Measurements from ENCODE around the gene TBCD. TPM values are rescaled to one million over a fixed set of nuclear protein-coding genes. Genes with fewer than 3 reads are reported as not detected.
A peak's percentile ranks its signal among the peaks of the same experiment; 100 is the strongest.

TBCD gene
- total and polyA plus RNA-seq, 2 donors: 140 to 292 TPM

DNA sequence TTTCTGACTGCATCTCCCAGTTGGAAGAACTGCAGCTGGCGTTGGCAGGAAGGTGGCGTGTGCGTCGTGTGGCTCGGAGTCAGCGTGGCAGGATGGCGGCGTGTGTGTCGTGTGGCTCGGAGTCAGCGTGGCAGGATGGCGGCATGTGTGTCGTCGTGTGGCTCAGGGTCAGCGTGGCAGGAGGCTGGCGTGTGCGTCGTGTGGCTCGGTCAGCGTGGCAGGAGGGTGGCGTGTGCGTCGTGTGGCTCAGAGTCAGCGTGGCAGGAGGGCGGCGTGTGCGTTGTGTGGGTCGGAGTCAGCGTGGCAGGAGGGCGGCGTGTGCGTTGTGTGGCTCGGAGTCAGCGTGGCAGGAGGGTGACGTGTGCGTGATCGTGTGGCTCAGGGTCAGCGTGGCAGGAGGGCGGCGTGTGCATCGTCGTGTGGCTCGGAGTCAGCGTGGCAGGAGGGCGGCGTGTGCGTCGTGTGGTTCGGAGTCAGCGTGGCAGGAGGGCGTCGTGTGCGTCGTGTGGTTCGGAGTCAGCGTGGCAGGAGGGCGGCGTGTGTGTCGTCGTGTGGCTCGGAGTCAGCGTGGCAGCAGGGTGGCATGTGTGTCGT, 49.6 kb downstream of the TBCD start:
- Histone ChIP-seq H3K4me1 (ENCODE audit: control insufficient read depth in 2 of 2, insufficient read depth in 2 of 2, low read length in 2 of 2) (peaks cover 0 to 22% of the 10 kb centered on the region in 2 donors), H3K27ac (ENCODE audit: low read depth in 1 of 2, low read length in 1 of 2) (no peak overlapping the region), H3K9me3 (ENCODE audit: control insufficient read depth in 2 of 2, insufficient read depth in 1 of 2, low read length in 1 of 2) (peaks cover 0 to 16% of the 10 kb centered on the region in 2 donors), H3K27me3 (ENCODE audit: control insufficient read depth in 2 of 2, insufficient read depth in 1 of 2, low read length in 1 of 2) (no peaks in the 10 kb centered on the region), H3K36me3 (ENCODE audit: control insufficient read depth in 2 of 2, insufficient read depth in 2 of 2, low read length in 1 of 2) (peaks cover 33 to 40% of the 10 kb centered on the region in 2 donors), H3K4me3 (ENCODE audit: low read length in 2 of 2) (no peak overlapping the region)
- WGBS: 97% methylated on average over 63 of the region's 63 CpGs
- no peak for DNase-seq (ENCODE audit: low read depth in 6 of 9, low spot score in 9 of 9)

DNA sequence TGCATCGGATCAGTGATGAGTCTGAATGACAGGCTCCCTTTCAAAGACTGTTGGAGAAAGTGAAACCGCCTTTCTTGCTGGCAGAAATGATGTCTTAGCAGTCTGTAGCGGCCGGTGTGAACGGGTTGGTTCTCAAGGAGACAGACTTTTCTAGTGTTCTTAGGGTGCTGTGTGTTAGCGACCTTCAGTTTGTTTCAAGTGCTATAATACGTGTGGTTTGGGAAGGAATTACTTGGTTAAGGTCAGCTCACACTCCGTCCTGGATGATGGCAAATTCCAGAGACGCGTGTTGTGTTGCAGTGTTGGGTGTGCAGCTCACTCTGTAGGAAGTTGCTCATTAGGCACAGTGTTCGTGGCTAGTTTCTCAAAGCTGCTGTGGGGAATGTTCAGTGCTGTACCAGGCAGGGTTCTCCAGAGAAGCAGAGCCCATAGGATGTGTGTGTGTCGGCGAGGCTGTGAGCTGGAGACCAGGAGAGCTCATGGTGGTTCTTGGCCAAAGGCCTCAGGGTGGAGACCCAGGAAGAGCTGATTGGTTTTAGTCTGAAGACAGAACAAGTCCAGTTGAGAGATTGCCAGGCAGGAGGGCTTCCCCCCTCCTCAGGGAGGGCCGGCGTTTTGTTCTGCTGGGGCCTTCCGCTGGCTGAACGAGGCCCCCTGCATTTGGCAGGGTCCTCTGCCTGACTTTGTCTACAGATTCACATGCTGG, 50.4 kb downstream of the TBCD start:
- Histone ChIP-seq H3K27ac (ENCODE audit: low read depth in 1 of 2, low read length in 1 of 2) (peak overlapping the region in 1 of 2 donors; percentile 19), H3K36me3 (ENCODE audit: control insufficient read depth in 2 of 2, insufficient read depth in 2 of 2, low read length in 1 of 2) (peaks cover 40 to 44% of the 10 kb centered on the region in 2 donors), H3K27me3 (ENCODE audit: control insufficient read depth in 2 of 2, insufficient read depth in 1 of 2, low read length in 1 of 2) (no peaks in the 10 kb centered on the region), H3K4me1 (ENCODE audit: control insufficient read depth in 2 of 2, insufficient read depth in 2 of 2, low read length in 2 of 2) (peaks cover 0 to 22% of the 10 kb centered on the region in 2 donors), H3K4me3 (ENCODE audit: low read length in 2 of 2) (no peak overlapping the region), H3K9me3 (ENCODE audit: control insufficient read depth in 2 of 2, insufficient read depth in 1 of 2, low read length in 1 of 2) (peaks cover 0 to 16% of the 10 kb centered on the region in 2 donors)
- DNase-seq (ENCODE audit: low read depth in 6 of 9, low spot score in 9 of 9): no peak
- WGBS: 96% methylated on average over 17 of the region's 17 CpGs

DNA sequence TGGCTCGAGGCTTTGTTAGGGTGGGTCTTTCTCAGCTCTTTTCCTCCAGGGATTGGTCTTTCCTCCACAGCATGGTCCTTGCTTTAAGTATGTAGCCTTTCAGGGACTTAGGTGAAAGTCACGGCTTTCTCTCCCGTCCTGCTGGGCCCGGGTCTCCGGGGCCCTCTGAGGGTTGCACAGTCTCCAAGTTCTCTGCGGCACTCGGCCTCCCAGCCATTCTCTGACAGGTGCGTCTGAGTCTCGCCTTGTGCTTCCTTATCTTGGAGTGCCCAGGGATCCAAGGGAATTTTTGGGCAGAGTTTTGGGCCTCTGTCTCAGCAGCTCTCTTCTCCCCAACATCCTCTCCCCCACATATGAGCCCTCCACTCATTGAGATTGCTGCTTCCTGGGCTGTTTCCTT, 51.3 kb downstream of the TBCD start:
- H3K4me3 ChIP-seq (ENCODE audit: low read length in 2 of 2): no peak overlapping the region
- WGBS: 95% methylated on average over 9 of the region's 9 CpGs
- H3K36me3 ChIP-seq (ENCODE audit: control insufficient read depth in 2 of 2, insufficient read depth in 2 of 2, low read length in 1 of 2): peaks cover 47 to 53% of the 10 kb centered on the region in 2 donors
- no peak for DNase-seq (ENCODE audit: low read depth in 6 of 9, low spot score in 9 of 9)
- no peaks in the 10 kb centered on the region for H3K27me3 ChIP-seq (ENCODE audit: control insufficient read depth in 2 of 2, insufficient read depth in 1 of 2, low read length in 1 of 2)
- peaks cover 0 to 16% of the 10 kb centered on the region in 2 donors for H3K9me3 ChIP-seq (ENCODE audit: control insufficient read depth in 2 of 2, insufficient read depth in 1 of 2, low read length in 1 of 2)
- peaks cover 0 to 22% of the 10 kb centered on the region in 2 donors for H3K4me1 ChIP-seq (ENCODE audit: control insufficient read depth in 2 of 2, insufficient read depth in 2 of 2, low read length in 2 of 2)
- no peak overlapping the region for H3K27ac ChIP-seq (ENCODE audit: low read depth in 1 of 2, low read length in 1 of 2)

DNA sequence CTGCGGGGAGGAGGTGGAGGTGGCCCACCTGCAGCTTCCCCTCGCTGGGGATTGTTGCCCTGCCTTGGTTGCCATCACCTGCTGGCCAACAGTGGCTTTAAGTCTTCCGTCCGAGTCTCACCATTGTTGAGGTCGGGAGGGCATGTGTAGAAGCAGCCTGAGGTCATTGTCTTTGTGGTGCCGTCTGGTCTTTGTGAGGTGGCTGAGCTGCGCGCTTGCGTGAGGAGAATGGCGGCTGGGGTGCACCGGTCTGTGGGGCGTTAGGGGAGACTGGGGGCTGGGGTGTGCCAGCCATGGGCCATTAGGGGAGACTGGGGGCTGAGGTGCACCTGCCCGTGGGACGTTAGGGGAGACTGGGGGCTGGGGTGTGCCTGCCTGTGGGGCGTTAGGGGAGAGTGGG, 51.7 kb downstream of the TBCD start:
- WGBS: 88% methylated on average over 15 of the region's 15 CpGs
- no peak overlapping the region for H3K27ac ChIP-seq (ENCODE audit: low read depth in 1 of 2, low read length in 1 of 2)
- peaks cover 0 to 22% of the 10 kb centered on the region in 2 donors for H3K4me1 ChIP-seq (ENCODE audit: control insufficient read depth in 2 of 2, insufficient read depth in 2 of 2, low read length in 2 of 2)
- H3K9me3 ChIP-seq (ENCODE audit: control insufficient read depth in 2 of 2, insufficient read depth in 1 of 2, low read length in 1 of 2): peaks cover 0 to 18% of the 10 kb centered on the region in 2 donors
- no peak overlapping the region for H3K4me3 ChIP-seq (ENCODE audit: low read length in 2 of 2)
- peaks cover 44 to 49% of the 10 kb centered on the region in 2 donors for H3K36me3 ChIP-seq (ENCODE audit: control insufficient read depth in 2 of 2, insufficient read depth in 2 of 2, low read length in 1 of 2)
- DNase-seq (ENCODE audit: low read depth in 6 of 9, low spot score in 9 of 9): no peak
- H3K27me3 ChIP-seq (ENCODE audit: control insufficient read depth in 2 of 2, insufficient read depth in 1 of 2, low read length in 1 of 2): no peaks in the 10 kb centered on the region

DNA sequence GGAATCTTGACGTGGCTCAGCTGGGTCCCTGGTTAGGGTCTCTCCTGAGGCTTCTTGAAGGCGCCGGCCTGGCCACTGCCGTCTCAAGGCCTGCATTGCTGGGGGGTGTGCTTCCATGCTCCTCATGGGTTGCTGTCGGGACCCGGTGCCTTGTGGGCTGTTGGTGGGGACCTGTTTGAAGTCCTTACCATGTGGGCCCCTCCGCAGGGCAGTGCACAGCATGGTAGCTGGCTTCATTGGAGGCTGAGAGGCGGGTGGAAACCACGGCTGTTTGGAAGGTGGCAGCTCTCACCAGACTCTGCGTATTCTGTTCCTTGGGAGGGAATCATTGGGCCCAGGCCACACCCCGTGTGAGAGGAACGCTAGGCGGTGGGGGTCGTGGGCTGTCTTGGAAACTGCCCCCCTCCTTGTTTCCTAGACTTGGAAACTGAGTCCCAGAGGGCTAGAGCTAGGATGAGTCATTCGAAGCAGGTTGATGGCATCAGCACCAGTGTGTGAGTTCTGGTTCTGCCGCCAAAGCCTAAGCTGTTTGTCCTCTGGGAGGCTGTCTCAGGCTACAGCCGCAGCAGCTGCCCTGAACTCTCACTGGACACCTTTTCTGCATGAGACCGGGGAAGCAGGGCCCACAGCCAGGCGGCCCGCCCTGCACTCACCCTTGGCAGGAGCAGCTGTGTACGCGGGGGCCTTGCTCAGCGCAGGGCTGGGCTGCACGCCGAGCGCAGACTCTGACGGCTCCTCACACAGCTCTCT, 52.8 kb downstream of the TBCD start:
- Histone ChIP-seq H3K27me3 (ENCODE audit: control insufficient read depth in 2 of 2, insufficient read depth in 1 of 2, low read length in 1 of 2) (no peaks in the 10 kb centered on the region), H3K4me3 (ENCODE audit: low read length in 2 of 2) (no peak overlapping the region), H3K27ac (ENCODE audit: low read depth in 1 of 2, low read length in 1 of 2) (no peak overlapping the region), H3K36me3 (ENCODE audit: control insufficient read depth in 2 of 2, insufficient read depth in 2 of 2, low read length in 1 of 2) (peaks cover 42 to 50% of the 10 kb centered on the region in 2 donors), H3K9me3 (ENCODE audit: control insufficient read depth in 2 of 2, insufficient read depth in 1 of 2, low read length in 1 of 2) (peaks cover 0 to 19% of the 10 kb centered on the region in 2 donors), H3K4me1 (ENCODE audit: control insufficient read depth in 2 of 2, insufficient read depth in 2 of 2, low read length in 2 of 2) (peaks cover 0 to 29% of the 10 kb centered on the region in 2 donors)
- no peak for DNase-seq (ENCODE audit: low read depth in 6 of 9, low spot score in 9 of 9)
- WGBS: 92% methylated on average over 27 of the region's 27 CpGs

DNA sequence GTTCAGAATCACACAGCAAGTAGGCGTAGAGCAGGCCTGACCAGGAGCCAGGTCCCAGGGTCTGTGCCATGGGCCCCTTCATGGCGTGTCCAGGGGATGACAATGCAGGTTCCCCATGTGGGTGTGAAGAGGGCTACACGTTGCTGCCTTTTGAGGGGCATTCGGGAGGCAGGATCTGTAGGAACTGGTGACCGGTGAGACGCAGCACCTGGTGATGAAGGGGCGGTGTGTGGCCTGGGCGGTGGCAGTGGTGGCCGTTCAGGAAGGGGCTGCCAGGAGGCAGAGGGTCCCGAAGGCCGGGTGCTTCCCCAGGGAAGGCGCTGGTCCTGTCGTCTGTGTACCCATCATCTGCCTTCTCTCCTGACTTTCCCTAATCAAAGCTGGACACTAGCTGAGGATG, 53.4 kb downstream of the TBCD start:
- H3K27me3 ChIP-seq (ENCODE audit: control insufficient read depth in 2 of 2, insufficient read depth in 1 of 2, low read length in 1 of 2): no peaks in the 10 kb centered on the region
- no peak overlapping the region for H3K4me3 ChIP-seq (ENCODE audit: low read length in 2 of 2)
- peaks cover 40 to 45% of the 10 kb centered on the region in 2 donors for H3K36me3 ChIP-seq (ENCODE audit: control insufficient read depth in 2 of 2, insufficient read depth in 2 of 2, low read length in 1 of 2)
- WGBS: 97% methylated on average over 13 of the region's 13 CpGs
- H3K27ac ChIP-seq (ENCODE audit: low read depth in 1 of 2, low read length in 1 of 2): peak overlapping the region in 1 of 2 donors; percentile 19
- peaks cover 0 to 31% of the 10 kb centered on the region in 2 donors for H3K4me1 ChIP-seq (ENCODE audit: control insufficient read depth in 2 of 2, insufficient read depth in 2 of 2, low read length in 2 of 2)
- peaks cover 0 to 16% of the 10 kb centered on the region in 2 donors for H3K9me3 ChIP-seq (ENCODE audit: control insufficient read depth in 2 of 2, insufficient read depth in 1 of 2, low read length in 1 of 2)
- DNase-seq (ENCODE audit: low read depth in 6 of 9, low spot score in 9 of 9): no peak

DNA sequence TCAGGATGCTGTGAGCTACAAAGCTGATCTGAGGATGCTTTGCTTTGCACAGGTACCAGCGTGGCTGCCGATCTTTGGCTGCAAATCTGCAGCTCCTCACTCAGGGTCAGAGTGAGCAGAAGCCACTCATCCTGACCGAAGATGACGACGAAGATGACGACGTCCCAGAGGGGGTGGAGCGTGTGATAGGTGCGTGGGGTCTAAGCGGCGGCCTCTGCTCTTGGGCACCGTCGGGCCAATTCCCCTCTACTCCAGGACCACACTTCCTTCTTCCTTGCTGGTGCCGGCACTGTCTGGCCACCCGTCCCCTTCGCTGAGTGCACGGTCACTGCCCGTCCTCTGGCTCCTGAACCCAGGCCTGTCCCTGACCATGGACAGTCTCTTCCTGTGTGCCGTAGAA, 54.0 kb downstream of the TBCD start:
- H3K4me1 ChIP-seq (ENCODE audit: control insufficient read depth in 2 of 2, insufficient read depth in 2 of 2, low read length in 2 of 2): peaks cover 0 to 33% of the 10 kb centered on the region in 2 donors
- 96% methylated on average over 19 of the region's 19 CpGs for WGBS
- H3K9me3 ChIP-seq (ENCODE audit: control insufficient read depth in 2 of 2, insufficient read depth in 1 of 2, low read length in 1 of 2): peaks cover 0 to 15% of the 10 kb centered on the region in 2 donors
- peaks cover 40 to 44% of the 10 kb centered on the region in 2 donors for H3K36me3 ChIP-seq (ENCODE audit: control insufficient read depth in 2 of 2, insufficient read depth in 2 of 2, low read length in 1 of 2)
- H3K4me3 ChIP-seq (ENCODE audit: low read length in 2 of 2): no peak overlapping the region
- no peak for DNase-seq (ENCODE audit: low read depth in 6 of 9, low spot score in 9 of 9)
- H3K27me3 ChIP-seq (ENCODE audit: control insufficient read depth in 2 of 2, insufficient read depth in 1 of 2, low read length in 1 of 2): no peaks in the 10 kb centered on the region
- H3K27ac ChIP-seq (ENCODE audit: low read depth in 1 of 2, low read length in 1 of 2): no peak overlapping the region

DNA sequence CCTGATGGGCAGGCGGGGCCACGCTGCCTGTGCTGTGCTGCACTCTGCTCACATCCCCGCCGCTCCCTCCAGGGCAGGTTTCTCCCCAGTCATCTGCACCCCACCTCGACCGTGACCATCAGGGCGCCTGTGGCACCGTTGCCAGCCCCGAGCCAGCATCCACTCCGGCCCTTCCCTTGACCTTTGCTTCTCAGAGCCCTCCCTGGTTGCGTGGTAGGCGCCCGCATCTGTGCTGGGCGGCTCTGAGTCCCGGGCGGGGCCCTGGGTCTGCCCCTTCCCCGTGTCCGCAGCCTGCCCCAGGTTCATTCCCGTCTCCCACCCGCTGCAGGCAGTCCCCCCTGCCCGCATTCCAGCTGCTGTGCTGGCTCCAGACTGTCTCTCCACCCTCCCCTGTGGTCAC, 54.8 kb downstream of the TBCD start:
- H3K9me3 ChIP-seq (ENCODE audit: control insufficient read depth in 2 of 2, insufficient read depth in 1 of 2, low read length in 1 of 2): peaks cover 0 to 8% of the 10 kb centered on the region in 2 donors
- no peak overlapping the region for H3K4me3 ChIP-seq (ENCODE audit: low read length in 2 of 2)
- no peaks in the 10 kb centered on the region for H3K27me3 ChIP-seq (ENCODE audit: control insufficient read depth in 2 of 2, insufficient read depth in 1 of 2, low read length in 1 of 2)
- 97% methylated on average over 21 of the region's 21 CpGs for WGBS
- no peak for DNase-seq (ENCODE audit: low read depth in 6 of 9, low spot score in 9 of 9)
- peaks cover 40 to 43% of the 10 kb centered on the region in 2 donors for H3K36me3 ChIP-seq (ENCODE audit: control insufficient read depth in 2 of 2, insufficient read depth in 2 of 2, low read length in 1 of 2)
- no peak overlapping the region for H3K27ac ChIP-seq (ENCODE audit: low read depth in 1 of 2, low read length in 1 of 2)
- H3K4me1 ChIP-seq (ENCODE audit: control insufficient read depth in 2 of 2, insufficient read depth in 2 of 2, low read length in 2 of 2): peaks cover 0 to 40% of the 10 kb centered on the region in 2 donors

DNA sequence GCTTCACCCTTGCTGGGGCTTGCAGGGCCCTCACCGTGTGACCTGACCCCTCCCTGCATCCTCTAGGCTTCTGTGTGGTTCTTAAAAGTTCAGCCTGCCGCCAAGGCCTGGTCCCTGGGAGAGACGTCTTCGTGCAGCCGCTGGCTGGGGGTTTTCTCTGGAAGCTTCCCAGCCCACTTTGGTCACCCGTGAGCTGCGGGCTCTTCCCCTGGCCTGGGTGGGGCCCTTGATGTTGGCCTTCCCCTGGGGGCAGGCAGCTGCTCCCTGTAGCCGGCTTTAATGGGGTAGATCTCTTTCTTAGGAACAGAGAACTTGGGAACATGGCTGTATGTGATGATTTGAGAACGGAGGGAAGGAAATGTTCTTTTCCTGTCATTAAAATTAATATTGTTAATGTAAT, 55.2 kb downstream of the TBCD start:
- no peak overlapping the region for H3K4me3 ChIP-seq (ENCODE audit: low read length in 2 of 2)
- WGBS: 96% methylated on average over 9 of the region's 9 CpGs
- H3K4me1 ChIP-seq (ENCODE audit: control insufficient read depth in 2 of 2, insufficient read depth in 2 of 2, low read length in 2 of 2): peaks cover 0 to 44% of the 10 kb centered on the region in 2 donors
- no peaks in the 10 kb centered on the region for H3K27me3 ChIP-seq (ENCODE audit: control insufficient read depth in 2 of 2, insufficient read depth in 1 of 2, low read length in 1 of 2)
- DNase-seq (ENCODE audit: low read depth in 6 of 9, low spot score in 9 of 9): no peak
- peaks cover 0 to 6% of the 10 kb centered on the region in 2 donors for H3K9me3 ChIP-seq (ENCODE audit: control insufficient read depth in 2 of 2, insufficient read depth in 1 of 2, low read length in 1 of 2)
- H3K36me3 ChIP-seq (ENCODE audit: control insufficient read depth in 2 of 2, insufficient read depth in 2 of 2, low read length in 1 of 2): peaks cover 41 to 45% of the 10 kb centered on the region in 2 donors
- H3K27ac ChIP-seq (ENCODE audit: low read depth in 1 of 2, low read length in 1 of 2): no peak overlapping the region
